Esophagus mucosa (tissue), 1 donor: Measurements from ENCODE around the gene GAN. TPM values are rescaled to one million over a fixed set of nuclear protein-coding genes. Genes with fewer than 3 reads are reported as not detected.
"Not testable (repeated sequence)": the region's sequence is repeated elsewhere in the genome, so short reads cannot be mapped to it uniquely, and the experiment has no call there.

Experiments
- ATAC-seq: fragments of 200-7000 bp; cut with Tn5 transposase; one replicate; pipeline ENCODE4 v1.9.1; 2020
- total RNA-seq: library from RNA; stranded (reverse); gene quantifications from one replicate; pipeline ENCODE4 v1.2.4, GENCODE V29; 2023
- donor health status: DM: yes; HTN: yes; CAD: no.

GAN gene
- total RNA-seq, 1 donor from 2014 or later: 19.9 TPM

DNA sequence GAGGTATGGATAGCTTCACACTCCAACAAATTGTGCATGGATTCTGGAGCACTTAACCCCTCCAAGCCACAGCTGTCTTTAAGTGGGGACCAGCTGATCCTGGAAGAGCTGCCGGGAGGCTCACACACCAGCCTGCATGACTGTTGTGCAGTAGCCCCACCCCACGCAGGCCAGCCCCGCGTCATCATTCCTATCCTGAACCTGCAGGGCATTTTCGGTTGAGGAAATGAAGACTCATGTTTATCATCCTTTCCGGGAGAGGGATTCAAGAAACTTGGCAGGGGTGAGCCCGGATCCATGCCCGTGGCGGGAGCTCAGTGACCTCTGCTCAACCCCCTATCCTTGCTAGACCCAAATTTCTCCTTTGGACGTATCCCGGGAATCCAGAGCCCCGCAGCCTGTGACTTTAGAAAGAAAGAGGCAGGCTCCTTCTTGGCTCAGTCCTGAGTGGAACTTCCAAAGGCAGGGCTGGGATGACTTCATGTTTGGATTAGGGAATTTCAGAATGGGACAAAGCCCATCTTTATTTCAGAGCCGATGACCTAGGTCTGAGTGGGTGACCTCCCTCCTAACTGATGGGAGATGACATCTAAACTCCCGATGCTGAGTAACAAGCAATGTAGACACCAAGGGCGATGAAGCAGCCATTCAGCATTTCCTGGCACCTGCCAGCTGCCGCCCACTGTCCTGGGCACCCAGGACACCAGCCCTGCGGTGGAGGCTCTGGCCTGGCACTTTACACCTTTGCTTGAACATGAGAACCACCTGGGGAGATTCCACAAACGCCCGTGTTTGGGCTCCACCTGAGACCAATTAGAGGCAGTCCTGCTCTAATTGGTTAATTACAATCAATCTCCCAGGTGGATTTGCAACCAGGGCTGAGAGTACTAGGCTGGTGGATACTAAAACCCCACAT is 86.5 kb downstream of the GAN start:
- ATAC-seq: peak; percentile 87

DNA sequence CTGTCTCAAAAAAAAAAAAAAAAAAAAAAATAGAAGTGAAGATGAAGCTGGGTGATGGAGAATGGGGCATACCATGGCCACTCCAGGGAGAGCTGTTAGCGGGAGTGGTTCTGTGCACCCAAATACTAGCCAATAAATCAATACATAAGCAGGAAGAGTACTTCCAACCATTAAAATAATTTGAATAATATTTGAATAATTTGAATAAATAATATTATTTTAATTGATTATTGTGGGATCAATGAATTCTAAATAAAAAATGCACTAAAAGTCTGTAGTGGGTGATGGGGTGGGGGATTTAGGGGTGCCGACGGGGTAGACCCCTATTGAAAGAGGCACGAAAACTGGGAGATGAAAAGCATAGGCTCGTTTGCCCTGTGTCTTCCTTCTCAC is 88.4 kb downstream of the GAN start:
- ATAC-seq: no peak

DNA sequence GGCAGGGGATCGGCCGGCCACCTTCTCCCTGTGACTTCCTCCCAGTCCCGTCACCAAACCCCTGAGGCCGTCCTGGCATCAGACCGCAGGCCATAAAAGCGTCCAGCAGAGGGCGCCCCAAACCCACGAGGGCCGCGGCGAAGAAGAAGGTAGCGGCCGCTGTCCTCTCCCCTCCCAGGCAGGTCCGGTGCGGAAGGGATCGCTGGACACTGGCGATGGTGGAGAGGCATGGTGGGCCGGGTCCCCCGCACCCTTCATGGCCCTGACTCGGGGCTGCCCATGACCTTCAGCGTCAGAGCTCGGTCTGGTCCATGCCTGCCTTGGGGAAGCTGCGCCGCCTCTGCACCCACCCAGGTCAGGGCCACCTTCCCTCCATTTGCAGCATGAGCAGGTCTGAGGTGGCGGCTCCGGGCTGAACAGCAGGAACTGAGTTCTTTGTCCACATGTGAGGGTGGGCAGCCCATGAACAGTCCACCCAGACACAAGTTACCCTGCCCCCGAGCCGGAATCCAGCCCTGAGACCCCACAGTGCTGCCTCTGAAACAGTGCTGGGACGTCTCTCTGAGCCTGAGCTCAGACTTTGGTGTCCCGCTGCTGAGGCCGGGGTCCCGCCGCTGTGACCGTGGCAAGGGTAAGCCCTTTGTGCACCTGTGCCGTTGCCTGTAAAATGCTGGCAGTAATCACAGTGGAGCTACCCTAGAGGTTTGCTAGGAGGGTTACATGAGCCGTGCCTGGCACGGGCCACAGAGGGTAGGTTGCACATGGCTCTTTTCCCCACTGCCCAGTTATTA is 89.0 kb downstream of the GAN start:
- ATAC-seq: peak; percentile 74

DNA sequence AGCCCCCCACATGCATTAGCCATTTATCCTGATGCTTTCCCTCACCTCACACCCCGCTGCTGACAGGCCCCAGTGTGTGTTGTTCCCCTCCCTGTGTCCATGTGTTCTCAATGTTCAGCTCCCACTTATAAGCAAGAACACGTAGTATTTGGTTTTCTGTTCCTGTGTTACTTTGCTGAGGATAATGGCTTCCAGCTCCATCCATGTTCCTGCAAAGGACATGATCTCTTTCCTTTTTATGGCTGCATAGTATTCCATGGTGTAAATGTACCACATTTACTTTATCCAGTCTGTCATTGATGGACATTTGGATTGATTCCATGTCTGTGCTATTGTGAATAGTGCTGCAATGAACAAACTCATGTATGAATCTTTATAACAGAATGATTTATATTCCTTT is 90.2 kb downstream of the GAN start:
- not testable (repeated sequence) for ATAC-seq

DNA sequence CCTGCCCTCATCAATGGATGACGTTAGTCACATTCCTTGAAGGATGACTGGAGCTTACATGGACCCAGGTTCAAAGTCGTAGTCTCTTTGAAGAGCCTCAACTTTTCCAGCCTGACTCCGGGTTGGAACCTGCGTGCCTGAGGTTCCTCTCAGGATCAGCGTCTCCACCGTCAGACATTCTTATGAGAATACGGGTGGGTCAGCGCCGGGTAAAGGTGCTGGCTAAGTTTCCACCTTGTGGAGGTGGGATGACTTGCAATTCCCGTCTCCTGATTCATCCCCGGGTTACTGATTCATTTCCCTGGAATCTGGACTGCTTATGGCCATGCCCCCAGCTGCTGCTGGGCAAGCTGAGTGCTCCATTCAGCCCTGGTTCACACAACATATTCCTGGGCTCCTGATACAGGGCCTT is 90.9 kb downstream of the GAN start:
- ATAC-seq: peak; percentile 68

DNA sequence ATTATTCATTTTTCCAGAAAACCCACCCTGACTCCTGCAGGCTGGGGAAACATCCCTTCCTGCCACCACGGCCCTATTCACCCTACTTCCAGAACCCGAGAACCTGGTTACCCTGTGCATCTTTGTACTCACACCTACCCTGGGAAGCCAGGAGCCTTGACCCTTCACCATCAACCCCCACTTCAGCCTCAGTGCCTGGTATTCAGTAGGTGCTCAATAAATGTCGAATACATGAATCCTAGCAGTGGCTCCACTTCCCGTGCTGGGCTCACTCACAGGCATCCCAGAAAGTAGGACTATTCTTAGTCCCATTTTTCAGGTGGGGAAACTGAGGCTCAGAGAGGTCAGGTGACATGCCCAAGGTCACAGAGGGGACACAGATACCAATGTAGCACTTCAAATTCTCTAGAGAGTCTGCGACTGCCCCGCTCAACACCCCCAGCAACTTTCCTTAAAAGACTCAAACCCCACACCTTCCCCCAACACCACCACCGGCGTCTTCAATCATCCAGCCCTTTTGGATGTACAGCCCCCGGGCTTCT is 93.7 kb downstream of the GAN start:
- ATAC-seq: no peak

DNA sequence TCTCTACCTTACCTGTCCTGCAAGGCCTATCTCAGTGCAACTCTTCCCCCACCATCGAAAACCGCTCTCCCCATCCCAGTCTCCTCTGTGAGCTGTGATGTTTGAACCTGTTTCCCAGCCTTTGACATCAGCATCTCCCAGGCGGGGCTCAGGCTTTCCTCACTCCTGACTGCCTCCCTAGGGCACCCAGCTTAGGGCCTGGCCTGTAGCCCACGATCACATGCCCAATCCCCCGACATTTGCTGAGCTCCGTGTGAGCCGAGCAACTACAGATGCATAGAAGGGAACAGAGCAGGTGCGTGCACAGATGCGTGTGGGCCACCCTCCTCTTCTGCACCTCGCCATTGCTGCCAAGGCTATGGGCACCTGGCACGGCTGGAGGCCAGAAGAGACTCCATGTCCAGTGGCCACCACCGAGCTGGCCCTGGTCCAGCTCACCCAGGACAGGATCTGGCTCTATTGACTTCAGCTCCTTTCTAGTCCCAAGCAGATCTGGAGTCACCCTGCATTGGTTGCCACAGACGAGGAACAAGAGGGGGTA is 94.3 kb downstream of the GAN start:
- ATAC-seq: no peak

DNA sequence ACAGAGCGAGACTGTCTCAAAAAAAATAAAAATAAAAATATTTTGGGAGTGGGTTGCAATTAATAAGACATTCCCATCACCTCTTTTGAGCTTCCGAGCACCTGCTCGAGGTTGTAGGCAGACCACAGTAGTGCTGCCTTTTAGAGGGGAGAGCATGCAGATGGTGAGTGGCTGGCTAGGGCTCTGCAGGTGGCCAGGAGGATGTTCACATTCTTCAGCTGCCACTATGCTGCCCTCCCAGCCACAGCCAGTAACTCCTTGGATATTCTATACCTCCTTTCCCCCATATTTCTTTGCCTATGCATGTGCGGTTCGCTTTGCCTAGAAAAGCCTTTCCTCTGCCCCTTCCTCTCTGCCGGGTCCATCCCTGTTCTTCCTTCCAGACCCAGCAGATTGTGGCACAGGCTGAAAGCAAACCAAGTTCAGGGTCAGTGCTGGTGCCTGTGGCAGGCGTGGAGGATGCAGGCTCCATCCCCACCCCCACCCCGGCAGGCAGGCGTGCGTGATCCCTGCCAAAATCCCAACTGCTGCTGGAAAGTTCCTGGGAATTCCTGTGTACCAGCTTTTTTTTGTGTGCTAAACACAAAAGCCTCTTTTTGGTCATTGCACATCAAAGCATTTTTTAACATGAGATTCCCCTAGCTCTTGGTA is 96.0 kb downstream of the GAN start:
- ATAC-seq: no peak

DNA sequence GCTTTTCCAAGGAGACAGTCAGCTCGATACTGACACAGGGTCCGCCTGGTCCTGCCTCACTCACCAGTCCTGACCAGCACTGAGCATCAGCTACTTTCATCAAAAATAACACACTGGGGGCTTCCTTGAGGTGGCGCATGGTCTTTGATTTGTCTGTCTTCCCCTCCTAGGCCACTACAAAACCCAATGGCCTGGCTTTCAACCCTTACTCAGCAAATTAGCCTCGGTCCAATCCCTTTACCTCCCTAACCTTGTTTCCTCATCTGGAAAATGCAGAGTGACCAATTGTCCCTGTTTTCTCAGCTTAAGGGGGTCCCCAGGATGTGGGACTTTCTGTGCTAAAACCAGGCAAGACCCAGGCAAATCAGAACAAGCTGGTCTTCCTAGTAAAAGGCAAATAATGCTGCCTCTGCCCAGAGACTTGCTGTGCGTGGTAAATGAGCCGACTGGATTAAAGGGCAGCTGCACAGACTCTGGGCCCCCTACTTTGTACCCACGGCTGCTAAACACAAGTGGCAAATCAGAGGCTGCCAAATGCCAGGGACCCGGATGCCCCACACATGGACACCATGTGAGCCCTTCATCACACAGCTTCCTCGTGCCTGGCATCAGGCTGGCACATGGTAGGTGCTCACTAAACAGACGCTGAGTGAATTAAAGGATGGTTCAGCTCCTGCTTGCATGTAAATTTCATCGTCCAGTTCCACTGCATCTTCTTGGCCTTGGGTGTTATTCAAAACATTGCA is 98.7 kb downstream of the GAN start:
- no peak for ATAC-seq

DNA sequence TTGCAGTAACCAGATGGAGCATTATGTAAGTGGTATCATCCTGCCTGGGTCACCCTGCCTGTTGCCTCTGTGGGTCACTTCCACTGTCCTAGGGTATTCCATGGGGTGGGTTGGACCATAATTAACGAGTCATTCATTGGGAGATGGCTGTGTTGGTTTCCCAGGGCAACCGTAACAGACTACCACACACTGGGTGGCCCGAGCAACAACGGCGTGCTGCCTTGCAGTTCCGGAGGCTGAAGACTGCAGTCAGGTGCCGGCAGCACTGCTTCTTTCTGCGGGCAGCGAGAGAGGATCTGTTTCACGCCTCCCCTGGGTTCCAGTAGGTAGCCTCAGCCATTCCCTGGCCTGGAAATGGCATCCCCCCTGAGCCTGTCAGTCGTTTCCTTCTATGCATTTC is 101.0 kb downstream of the GAN start:
- ATAC-seq: no peak

DNA sequence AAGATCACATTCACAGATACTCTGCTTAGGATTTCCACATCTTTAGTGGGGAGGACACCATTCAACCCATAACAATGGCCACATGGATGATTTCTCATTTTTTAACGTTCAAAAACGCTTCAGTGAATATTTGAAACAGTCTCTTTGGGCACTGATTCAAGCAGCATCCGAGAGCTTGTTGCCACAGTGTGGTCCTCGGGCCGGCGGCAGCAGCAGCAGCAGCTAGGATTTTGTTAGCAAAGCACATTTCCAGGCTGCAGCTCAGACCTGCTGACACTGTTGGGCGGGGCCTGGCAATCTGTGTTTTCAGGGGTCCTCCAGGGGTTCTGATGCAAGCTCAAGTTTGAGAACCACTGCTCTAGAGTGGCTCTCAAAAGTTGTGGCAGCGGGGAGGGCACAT is 102.0 kb downstream of the GAN start:
- no peak for ATAC-seq

DNA sequence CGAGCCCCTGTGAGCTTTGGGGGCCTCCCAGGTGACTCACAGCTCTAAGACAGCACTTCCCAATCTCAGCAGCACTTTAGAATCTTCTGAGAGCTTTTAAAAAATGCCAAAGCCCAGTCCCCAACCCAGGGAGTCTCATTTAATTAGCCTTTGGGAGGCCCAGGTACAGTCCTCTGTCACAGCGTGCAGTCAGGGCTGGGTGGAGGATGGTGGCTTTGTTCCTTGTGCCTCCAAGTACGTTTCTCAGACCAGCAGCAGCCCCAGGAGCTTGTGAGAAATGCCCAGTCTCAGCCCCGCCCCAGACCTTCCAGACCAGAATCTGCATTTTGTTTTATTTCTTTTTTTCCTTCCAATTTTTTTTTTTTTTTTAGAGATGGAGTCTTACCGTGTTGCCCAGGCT is 102.4 kb downstream of the GAN start:
- no peak for ATAC-seq

DNA sequence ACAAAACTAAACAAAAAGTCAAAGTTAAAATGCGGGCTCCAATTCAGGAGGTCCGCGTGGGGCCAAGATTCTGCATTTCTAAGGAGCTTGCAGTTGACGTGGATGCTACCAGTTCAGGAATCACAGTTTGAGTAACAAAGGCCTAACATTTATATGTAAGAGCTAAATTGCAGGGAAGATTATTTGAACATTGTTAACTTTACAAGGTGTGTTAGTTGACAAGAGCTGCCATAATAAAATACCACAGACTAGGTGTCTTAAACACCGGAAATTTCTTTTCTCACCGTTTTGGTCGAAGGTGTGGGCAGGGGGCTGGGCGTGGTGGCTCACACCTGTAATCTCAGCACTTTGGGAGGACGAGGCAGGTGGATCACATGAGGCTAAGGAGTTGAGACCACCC is 105.0 kb downstream of the GAN start:
- ATAC-seq: no peak

DNA sequence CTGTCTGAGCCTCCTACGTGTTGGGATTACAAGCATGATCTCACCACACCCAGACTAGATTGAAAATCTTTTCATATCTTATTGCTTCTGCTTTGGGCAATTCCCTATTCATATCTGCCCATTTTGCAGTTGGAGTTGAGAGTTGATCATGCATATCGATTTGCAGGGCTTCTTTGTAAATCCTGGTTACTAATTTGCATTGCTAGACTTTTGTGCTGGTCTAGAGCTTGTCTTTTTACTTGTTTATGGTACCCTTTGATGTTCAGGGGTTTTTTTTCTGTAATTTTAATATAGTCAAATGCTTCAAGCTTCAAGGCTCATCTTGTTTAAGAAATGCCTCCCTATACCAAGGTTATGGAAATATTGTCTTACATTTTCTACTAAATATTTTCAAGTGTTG is 106.4 kb downstream of the GAN start:
- no peak for ATAC-seq

DNA sequence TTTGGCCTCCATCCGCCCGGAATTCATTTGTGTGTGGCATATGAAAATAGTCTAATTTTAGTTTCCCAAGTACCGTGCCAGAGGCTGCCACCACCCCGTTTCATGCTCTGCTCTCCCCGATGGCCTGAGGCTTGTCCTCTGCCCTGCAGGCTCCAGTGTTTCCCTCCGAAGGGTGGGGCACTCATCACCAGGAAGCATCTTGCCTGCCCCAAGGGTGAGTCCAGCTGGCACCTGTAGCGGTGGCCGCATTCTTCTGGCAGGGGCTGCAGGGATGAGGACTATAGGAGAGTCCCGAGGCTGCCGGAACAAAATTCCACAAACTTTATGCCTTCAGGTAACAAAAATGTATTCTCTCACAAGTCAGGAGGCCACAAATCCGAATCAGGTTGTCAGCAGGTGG is 106.8 kb downstream of the GAN start:
- no peak for ATAC-seq

DNA sequence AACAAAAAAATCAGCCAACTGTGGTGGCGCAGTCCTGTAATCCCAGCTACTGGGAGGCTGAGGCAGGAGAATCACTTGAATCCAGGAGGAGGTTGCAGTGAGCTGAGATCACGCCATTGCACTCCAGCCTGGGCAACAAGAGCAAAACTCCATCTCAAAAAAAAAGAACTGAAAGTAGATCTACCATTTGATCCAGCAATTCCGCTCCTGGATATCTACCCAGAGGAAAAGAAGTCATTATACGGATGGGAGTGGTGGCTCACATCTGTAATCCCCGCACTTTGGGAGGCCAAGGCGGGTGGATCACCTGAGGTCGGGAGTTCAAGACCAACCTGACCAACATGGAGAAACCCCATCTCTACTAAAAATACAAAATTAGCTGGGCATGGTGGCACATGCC is 107.4 kb downstream of the GAN start:
- ATAC-seq: not testable (repeated sequence)

DNA sequence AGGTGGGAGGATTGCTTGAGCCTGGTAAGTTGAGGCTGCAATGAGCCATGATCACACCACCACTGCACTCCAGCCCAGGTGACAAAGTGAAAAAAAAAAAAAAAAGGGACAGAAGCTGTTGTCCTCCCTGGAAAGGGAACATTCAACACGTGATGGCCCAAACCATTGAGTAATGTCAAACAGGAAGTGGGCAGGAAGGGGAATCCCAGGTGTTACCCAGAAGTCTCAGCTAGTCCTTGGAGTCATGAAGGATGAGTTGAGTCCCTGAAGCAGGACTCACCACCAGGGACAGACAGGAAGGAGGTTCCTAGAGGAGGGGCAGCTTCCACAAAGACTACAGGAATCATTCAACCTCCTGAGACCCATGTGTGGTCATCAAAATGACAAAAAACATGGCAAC is 110.0 kb downstream of the GAN start:
- ATAC-seq: peak; percentile 87

DNA sequence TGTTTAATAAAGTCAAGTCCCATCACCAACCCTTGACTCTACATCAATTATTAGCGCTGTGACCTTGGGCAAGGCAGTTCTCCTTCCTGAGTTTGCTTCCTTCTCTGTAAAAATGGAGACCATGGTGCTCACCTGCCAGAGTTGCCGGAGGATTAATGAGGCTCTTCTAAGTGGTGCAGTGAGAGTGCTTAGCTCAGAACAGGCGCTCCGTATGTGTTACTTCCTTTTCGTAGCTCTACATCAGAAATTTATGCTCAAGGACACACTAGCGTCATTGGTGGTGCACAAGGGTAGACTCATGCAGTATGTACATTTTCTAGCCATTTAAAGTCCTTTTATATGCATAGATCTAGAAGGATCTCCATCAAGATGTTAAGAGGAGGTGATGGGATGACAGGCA is 112.5 kb downstream of the GAN start:
- no peak for ATAC-seq

DNA sequence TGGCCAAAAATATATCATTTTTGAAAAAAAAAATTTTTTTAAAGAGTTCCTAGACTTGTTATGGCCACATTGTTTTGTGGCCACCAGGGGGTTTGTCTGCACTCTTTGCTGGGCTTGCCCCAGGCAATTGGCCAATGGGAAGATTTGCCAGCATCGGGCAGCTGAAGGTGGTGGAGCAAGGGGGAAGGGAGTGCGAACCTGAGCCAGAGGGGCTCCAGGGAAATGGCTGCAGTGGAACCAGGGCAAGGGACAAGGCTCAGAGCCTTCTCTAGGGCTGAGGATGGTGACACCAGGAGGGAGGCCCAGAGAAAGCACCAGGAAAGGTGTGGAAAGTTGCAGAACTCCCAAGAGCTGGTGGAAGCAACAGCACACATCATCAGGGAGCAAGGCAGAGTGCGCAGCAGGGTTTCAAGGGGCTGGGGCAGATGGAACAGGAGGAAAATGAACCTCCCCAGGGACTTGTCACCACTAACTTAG is 114.3 kb downstream of the GAN start:
- no peak for ATAC-seq

DNA sequence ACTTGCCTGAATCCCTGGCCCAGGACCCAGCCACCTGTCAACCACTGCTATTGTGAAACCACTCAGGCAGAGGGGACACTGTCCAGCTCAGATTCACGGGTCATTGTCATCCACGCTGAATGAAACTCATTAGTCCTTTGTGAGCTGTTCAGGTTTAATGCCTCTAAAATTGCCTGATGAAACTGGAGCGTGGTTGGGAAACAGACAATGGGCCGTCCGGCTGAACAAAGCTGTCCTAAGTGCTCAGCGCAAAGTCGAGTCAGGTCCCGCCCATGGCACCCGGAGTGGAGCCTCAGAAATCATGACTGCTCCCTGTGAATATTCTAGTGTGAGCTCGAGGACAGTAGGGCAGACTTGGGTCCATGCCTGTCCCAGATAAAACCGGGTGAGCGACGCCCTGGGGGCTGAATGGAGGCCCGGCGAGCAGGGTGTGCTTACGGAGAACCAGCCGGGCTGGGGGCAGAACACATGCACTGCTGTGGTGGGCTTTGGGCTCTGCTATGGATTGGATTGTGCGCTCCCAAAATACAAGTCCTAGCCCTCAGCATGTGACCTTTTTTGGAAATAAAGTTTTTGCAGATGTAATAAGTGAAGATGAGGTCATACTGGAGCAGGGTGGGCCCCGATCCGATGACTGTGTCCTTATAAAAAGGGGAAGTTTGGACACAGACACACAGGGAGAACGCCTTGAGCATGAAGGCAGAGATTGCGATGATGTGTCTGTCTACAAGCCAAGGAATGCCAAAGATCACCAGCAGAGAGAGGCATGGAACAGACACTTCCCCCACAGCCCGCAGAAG is 117.0 kb downstream of the GAN start:
- ATAC-seq: peak; percentile 43
